HepG2 (cell line): Measurements from ENCODE around the gene EIF5A. TPM values are rescaled to one million over a fixed set of nuclear protein-coding genes. Genes with fewer than 3 reads are reported as not detected.

Experiments used
- ATF1 ChIP-seq: IDR thresholded peaks from 2 replicates; pipeline ENCODE4 v1.6.1; 2016; ENCODE audit warnings: mild to moderate bottlenecking, control low read depth
- ETV6 ChIP-seq: sonication (generic); formaldehyde crosslinking; conservative IDR thresholded peaks from 2 replicates; pipeline ENCODE4 v1.4.0; 2020; ENCODE audit warnings: missing genetic modification reagents
- HDAC2 ChIP-seq: sonication (generic); formaldehyde crosslinking; IDR thresholded peaks from 2 replicates; pipeline ENCODE4 v1.4.0; 2020; ENCODE audit warnings: missing genetic modification reagents
- HNRNPUL1 ChIP-seq: fragments of 200-400 bp; formaldehyde crosslinking; IDR thresholded peaks from 2 replicates; pipeline ENCODE4 v1.6.1; 2017; ENCODE audit warnings: low read depth, mild to moderate bottlenecking, low read length, moderate library complexity
- IKZF1 ChIP-seq: fragments of 450-650 bp; IDR thresholded peaks from 2 replicates; pipeline ENCODE4 v1.7.1; 2016
- JARID2 ChIP-seq: sonication (generic); formaldehyde crosslinking; IDR thresholded peaks from 2 replicates; pipeline ENCODE4 v1.8.1; 2023; ENCODE audit warnings: missing genetic modification reagents, inconsistent platforms; ENCODE audit not compliant: insufficient replicate concordance
- MBNL3 ChIP-seq: fragments of 250-450 bp; sonication (Bioruptor Pico); conservative IDR thresholded peaks from 2 replicates; pipeline ENCODE4 v1.8.0; 2022; ENCODE audit warnings: mild to moderate bottlenecking, inconsistent platforms
- MXD4 ChIP-seq: IDR thresholded peaks from 2 replicates; pipeline ENCODE4 v1.6.1; 2016; ENCODE audit warnings: mild to moderate bottlenecking, missing biosample characterization, missing genetic modification reagents
- NFE2L1 ChIP-seq: sonication (generic); formaldehyde crosslinking; IDR thresholded peaks from 2 replicates; pipeline ENCODE4 v1.4.0; 2020; ENCODE audit warnings: missing genetic modification reagents, mild to moderate bottlenecking, borderline replicate concordance
- PLRG1 ChIP-seq: fragments of 450-650 bp; conservative IDR thresholded peaks from 2 replicates; pipeline ENCODE4 v1.6.1; 2016
- PTBP1 ChIP-seq: fragments of 200-400 bp; formaldehyde crosslinking; IDR thresholded peaks from 2 replicates; pipeline ENCODE4 v1.6.1; 2018; ENCODE audit warnings: low read length, low read depth; ENCODE audit not compliant: poor library complexity, severe bottlenecking
- ZIK1 ChIP-seq: sonication (generic); formaldehyde crosslinking; IDR thresholded peaks from 2 replicates; pipeline ENCODE4 v1.5.0; 2020; ENCODE audit warnings: mild to moderate bottlenecking, low read depth, missing genetic modification reagents, borderline replicate concordance
- ZNF296 ChIP-seq: sonication (generic); formaldehyde crosslinking; conservative IDR thresholded peaks from 2 replicates; pipeline ENCODE4 v1.5.0; 2020; ENCODE audit warnings: mild to moderate bottlenecking, missing genetic modification reagents
- ZNF430 ChIP-seq: sonication (generic); formaldehyde crosslinking; IDR thresholded peaks from 2 replicates; pipeline ENCODE4 v1.9.0; 2021; ENCODE audit warnings: mild to moderate bottlenecking, missing genetic modification reagents
- ZNF549 ChIP-seq: sonication (generic); formaldehyde crosslinking; IDR thresholded peaks from 2 replicates; pipeline ENCODE4 v1.5.0; 2020; ENCODE audit warnings: missing genetic modification reagents
- ZNF569 ChIP-seq: sonication (generic); formaldehyde crosslinking; IDR thresholded peaks from 2 replicates; pipeline ENCODE4 v1.5.0; 2020; ENCODE audit warnings: mild to moderate bottlenecking, missing genetic modification reagents, moderate library complexity, borderline replicate concordance
- ZNF83 ChIP-seq: sonication (generic); formaldehyde crosslinking; IDR thresholded peaks from 2 replicates; pipeline ENCODE4 v1.4.0; 2020; ENCODE audit warnings: missing genetic modification reagents, mild to moderate bottlenecking, borderline replicate concordance
- polyA plus RNA-seq, 8 experiments: library from polyadenylated mRNA; depleted of rRNA in 3 of 8; stranded (reverse) in 7 of 8; unstranded in 1 of 8; fragments of >200 nt; fragmentation: Illumina TruSeq in 4 of 8; extraction: Trizol in 4 of 8; gene quantifications; 2 replicates each; pipeline versions ENCODE4 v1.2.1 to v1.2.3, GENCODE V29; 2011 to 2016; ENCODE audit warnings: low read depth in 4 of 8, missing spikeins in 1 of 8, mixed read lengths in 1 of 8; ENCODE audit not compliant: insufficient read depth in 1 of 8
- total RNA-seq, 5 experiments: library from RNA; depleted of rRNA; stranded (reverse); fragments of >200 nt; fragmentation: Illumina TruSeq; extraction: Trizol; gene quantifications; 2 replicates each; pipeline ENCODE4 v1.2.3, GENCODE V29; 2016; ENCODE audit warnings: low read depth in 1 of 5
- TF ChIP-seq, protein P1 (sequence below): sonication (generic); formaldehyde crosslinking; IDR thresholded peaks from 2 replicates; pipeline ENCODE4 v1.5.0; 2020; ENCODE audit warnings: missing genetic modification reagents
- TF ChIP-seq, protein P2 (sequence below): sonication (generic); formaldehyde crosslinking; IDR thresholded peaks from 2 replicates; pipeline ENCODE4 v1.5.1; 2020; ENCODE audit warnings: missing genetic modification reagents, mild to moderate bottlenecking, borderline replicate concordance
- TF ChIP-seq, protein P3 (sequence below): sonication (generic); formaldehyde crosslinking; IDR thresholded peaks from 2 replicates; pipeline ENCODE4 v1.4.0; 2020; ENCODE audit warnings: missing genetic modification reagents
- TF ChIP-seq, protein P4 (sequence below): sonication (generic); formaldehyde crosslinking; IDR thresholded peaks from 2 replicates; pipeline ENCODE4 v1.5.0; 2020; ENCODE audit warnings: missing genetic modification reagents, mild to moderate bottlenecking, borderline replicate concordance
- TF ChIP-seq, protein P5 (sequence below): sonication (generic); formaldehyde crosslinking; IDR thresholded peaks from 2 replicates; pipeline ENCODE4 v1.4.0; 2020; ENCODE audit warnings: mild to moderate bottlenecking, missing genetic modification reagents

Gene EIF5A
- total and polyA plus RNA-seq, 2 of the 13 experiments (the other 11 are each of a cell fraction or from before 2014, with no cell fraction given): 319 to 337 TPM

DNA sequence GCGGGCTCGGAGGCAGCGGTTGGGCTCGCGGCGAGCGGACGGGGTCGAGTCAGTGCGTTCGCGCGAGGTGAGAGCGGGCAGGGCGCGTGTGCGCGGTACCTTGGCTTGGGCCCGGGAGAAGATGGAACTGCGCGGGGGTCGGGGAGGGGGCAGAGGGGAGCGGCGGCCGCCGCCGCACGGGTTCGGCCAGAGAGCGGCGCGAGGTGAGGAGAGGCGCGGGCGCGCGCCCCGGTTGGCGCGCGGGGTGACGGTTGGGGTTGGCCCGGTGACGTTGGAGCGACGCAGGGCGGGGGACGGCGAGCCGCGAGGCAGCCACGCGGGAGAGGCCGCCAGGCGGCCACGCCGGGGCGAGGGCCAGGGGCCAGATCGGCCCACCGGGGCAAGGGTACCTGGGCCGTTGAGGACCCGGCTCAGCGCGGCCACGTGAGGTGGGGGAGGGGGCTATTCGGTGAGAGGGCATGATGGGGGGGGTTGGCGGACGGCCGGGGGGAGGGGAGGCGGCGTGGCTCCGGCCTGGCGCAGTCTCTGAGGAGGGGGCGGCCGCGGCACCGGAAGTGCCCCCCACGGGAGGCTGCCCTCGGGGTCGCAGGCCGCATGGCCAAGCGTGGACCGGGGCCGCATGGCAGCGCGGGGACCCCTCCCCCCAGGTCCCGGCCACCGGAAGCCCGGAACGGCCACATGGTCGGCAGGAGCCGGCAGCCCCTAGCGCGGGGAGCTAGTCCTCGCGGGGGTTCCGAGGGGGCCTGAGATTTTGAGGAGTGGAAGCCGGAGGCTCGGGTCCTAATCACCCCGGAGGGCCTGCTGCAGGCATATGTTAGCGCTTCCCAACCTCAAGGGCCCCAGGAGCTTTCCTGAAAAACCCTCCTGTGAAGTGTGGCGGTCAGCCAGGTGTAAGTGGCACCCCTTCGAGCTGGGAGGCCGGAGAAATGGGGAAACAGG, 527 bp downstream of the EIF5A start (continued):
- TF ChIP-seq, protein P1, sequence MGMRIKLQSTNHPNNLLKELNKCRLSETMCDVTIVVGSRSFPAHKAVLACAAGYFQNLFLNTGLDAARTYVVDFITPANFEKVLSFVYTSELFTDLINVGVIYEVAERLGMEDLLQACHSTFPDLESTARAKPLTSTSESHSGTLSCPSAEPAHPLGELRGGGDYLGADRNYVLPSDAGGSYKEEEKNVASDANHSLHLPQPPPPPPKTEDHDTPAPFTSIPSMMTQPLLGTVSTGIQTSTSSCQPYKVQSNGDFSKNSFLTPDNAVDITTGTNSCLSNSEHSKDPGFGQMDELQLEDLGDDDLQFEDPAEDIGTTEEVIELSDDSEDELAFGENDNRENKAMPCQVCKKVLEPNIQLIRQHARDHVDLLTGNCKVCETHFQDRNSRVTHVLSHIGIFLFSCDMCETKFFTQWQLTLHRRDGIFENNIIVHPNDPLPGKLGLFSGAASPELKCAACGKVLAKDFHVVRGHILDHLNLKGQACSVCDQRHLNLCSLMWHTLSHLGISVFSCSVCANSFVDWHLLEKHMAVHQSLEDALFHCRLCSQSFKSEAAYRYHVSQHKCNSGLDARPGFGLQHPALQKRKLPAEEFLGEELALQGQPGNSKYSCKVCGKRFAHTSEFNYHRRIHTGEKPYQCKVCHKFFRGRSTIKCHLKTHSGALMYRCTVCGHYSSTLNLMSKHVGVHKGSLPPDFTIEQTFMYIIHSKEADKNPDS (CRISPR knock-in tag): no peak
- TF ChIP-seq PLRG1 (no peak), ETV6 (CRISPR knock-in tag) (no peak), MXD4 (CRISPR knock-in tag) (peak; percentile 55; the same call in 1 of the 2 replicates), ZNF430 (CRISPR knock-in tag) (no peak), NFE2L1 (no peak), ZNF83 (no peak), HNRNPUL1 (no peak), JARID2 (CRISPR knock-in tag) (no peak), IKZF1 (no peak), PTBP1 (no peak), ATF1 (CRISPR knock-in tag) (no peak), HDAC2 (no peak), MBNL3 (CRISPR knock-in tag) (no peak), ZIK1 (CRISPR knock-in tag) (no peak), ZNF296 (CRISPR knock-in tag) (0 out of 2 replicates have a peak, but pooled peaks have one; percentile 27), ZNF569 (CRISPR knock-in tag) (no peak), ZNF549 (no peak)
- TF ChIP-seq, protein P2, sequence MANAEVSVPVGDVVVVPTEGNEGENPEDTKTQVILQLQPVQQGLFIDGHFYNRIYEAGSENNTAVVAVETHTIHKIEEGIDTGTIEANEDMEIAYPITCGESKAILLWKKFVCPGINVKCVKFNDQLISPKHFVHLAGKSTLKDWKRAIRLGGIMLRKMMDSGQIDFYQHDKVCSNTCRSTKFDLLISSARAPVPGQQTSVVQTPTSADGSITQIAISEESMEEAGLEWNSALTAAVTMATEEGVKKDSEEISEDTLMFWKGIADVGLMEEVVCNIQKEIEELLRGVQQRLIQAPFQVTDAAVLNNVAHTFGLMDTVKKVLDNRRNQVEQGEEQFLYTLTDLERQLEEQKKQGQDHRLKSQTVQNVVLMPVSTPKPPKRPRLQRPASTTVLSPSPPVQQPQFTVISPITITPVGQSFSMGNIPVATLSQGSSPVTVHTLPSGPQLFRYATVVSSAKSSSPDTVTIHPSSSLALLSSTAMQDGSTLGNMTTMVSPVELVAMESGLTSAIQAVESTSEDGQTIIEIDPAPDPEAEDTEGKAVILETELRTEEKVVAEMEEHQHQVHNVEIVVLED: no peak
- TF ChIP-seq, protein P3, sequence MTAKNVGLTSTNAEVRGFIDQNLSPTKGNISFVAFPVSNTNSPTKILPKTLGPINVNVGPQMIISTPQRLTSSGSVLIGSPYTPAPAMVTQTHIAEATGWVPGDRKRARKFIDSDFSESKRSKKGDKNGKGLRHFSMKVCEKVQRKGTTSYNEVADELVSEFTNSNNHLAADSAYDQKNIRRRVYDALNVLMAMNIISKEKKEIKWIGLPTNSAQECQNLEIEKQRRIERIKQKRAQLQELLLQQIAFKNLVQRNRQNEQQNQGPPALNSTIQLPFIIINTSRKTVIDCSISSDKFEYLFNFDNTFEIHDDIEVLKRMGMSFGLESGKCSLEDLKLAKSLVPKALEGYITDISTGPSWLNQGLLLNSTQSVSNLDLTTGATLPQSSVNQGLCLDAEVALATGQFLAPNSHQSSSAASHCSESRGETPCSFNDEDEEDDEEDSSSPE (CRISPR knock-in tag): no peak
- TF ChIP-seq, protein P4, sequence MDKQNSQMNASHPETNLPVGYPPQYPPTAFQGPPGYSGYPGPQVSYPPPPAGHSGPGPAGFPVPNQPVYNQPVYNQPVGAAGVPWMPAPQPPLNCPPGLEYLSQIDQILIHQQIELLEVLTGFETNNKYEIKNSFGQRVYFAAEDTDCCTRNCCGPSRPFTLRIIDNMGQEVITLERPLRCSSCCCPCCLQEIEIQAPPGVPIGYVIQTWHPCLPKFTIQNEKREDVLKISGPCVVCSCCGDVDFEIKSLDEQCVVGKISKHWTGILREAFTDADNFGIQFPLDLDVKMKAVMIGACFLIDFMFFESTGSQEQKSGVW (CRISPR knock-in tag): no peak
- TF ChIP-seq, protein P5, sequence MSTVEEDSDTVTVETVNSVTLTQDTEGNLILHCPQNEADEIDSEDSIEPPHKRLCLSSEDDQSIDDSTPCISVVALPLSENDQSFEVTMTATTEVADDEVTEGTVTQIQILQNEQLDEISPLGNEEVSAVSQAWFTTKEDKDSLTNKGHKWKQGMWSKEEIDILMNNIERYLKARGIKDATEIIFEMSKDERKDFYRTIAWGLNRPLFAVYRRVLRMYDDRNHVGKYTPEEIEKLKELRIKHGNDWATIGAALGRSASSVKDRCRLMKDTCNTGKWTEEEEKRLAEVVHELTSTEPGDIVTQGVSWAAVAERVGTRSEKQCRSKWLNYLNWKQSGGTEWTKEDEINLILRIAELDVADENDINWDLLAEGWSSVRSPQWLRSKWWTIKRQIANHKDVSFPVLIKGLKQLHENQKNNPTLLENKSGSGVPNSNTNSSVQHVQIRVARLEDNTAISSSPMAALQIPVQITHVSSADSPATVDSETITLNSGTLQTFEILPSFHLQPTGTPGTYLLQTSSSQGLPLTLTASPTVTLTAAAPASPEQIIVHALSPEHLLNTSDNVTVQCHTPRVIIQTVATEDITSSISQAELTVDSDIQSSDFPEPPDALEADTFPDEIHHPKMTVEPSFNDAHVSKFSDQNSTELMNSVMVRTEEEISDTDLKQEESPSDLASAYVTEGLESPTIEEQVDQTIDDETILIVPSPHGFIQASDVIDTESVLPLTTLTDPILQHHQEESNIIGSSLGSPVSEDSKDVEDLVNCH (CRISPR knock-in tag): no peak
